Transverse colon (tissue), 4 donors: ENCODE results near the gene AARSD1. TPM values are rescaled to one million over a fixed set of nuclear protein-coding genes. Genes with fewer than 3 reads are reported as not detected.
"Not testable (repeated sequence)": the region's sequence is repeated elsewhere in the genome, so short reads cannot be mapped to it uniquely, and the experiment has no call there.

Experiments
- DNase-seq: peaks from one replicate; pipeline ENCODE4 v3.0.0-alpha.2; 2019
- H3K27ac ChIP-seq, 4 donors: fragments of 200-600 bp; sonication (generic); 2 replicates each; pipeline ENCODE4 v1.5.1; 2016 to 2018; ENCODE audit warnings: inconsistent platforms in 4 of 4
- H3K27me3 ChIP-seq: fragments of 200-600 bp; sonication (generic); 2 replicates; pipeline ENCODE4 v1.5.1; 2017; ENCODE audit warnings: inconsistent platforms
- H3K36me3 ChIP-seq, 4 donors: fragments of 200-600 bp; sonication (generic); 2 replicates each; pipeline ENCODE4 v1.5.1; 2017 to 2019; ENCODE audit warnings: inconsistent platforms in 4 of 4
- H3K4me1 ChIP-seq, 4 donors: fragments of 200-600 bp; sonication (generic); 2 replicates each; pipeline ENCODE4 v1.5.1; 2017 to 2020; ENCODE audit warnings: inconsistent platforms in 4 of 4
- H3K4me3 ChIP-seq, 4 donors: fragments of 200-600 bp; sonication (generic); 1 replicate in 1 of 4; 2 replicates in 3 of 4; pipeline versions ENCODE4 v1.5.1 to v1.6.1; 2017 to 2019; ENCODE audit warnings: inconsistent platforms in 4 of 4
- H3K9me3 ChIP-seq, 2 donors: fragments of 200-600 bp; sonication (generic); 2 replicates each; pipeline ENCODE4 v1.5.1; 2017 to 2019; ENCODE audit warnings: inconsistent platforms in 2 of 2
- EP300 ChIP-seq: sonication (generic); formaldehyde crosslinking; IDR thresholded peaks from one replicate; pipeline ENCODE4 v1.6.1; 2017; ENCODE audit warnings: antibody characterized with exemption, low read depth
- POLR2A ChIP-seq: fragments of 450-650 bp; IDR thresholded peaks from one replicate; pipeline ENCODE4 v1.6.1; 2016; ENCODE audit warnings: antibody characterized with exemption, mild to moderate bottlenecking, moderate library complexity
- POLR2AphosphoS5 ChIP-seq, 3 donors: sonication (generic); formaldehyde crosslinking; IDR thresholded peaks; one replicate each; pipeline ENCODE4 v1.6.1; 2016; ENCODE audit warnings: antibody characterized with exemption in 3 of 3
- WGBS, 2 donors: methylation state at CpG; one replicate each; pipeline ENCODE4 v1.1.5; 2018; ENCODE audit warnings: low coverage in 1 of 2; 5-methylcytosine and 5-hydroxymethylcytosine counted together
- in situ Hi-C, 4 donors: fragments of 200-750 bp; cut with MboI; loops; one replicate each; pipeline versions ENCODE4 v1.15.0 to v1.15.1; 2017; ENCODE audit warnings: low sequenced_read_pairs in 3 of 4, low pct_ligation_motif_present in 1 of 4, low pct_unique_long_range_greater_than_20kb in 1 of 4
- intact Hi-C: fragments of 100-400 bp; cut with DNase I; formaldehyde crosslinking; loops from one replicate; pipeline ENCODE4 v1.15.1; 2023; ENCODE audit warnings: low total_unique reads
- total RNA-seq, 4 donors: library from RNA; depleted of rRNA; stranded (reverse); fragments of >200 nt; gene quantifications; one replicate each; pipeline ENCODE4 v1.1.0, GENCODE V29; 2016
- TF ChIP-seq, protein P1 (sequence below), 5 experiments: fragments of 200-600 bp in 3 of 5; fragments of 450-650 bp in 2 of 5; sonication (generic) in 3 of 5; IDR thresholded peaks; 1 replicate in 2 of 5; 2 replicates in 3 of 5; pipeline ENCODE4 v1.5.1; 2016 to 2017; ENCODE audit warnings: antibody characterized with exemption in 5 of 5, inconsistent platforms in 3 of 5, mild to moderate bottlenecking in 2 of 5, moderate library complexity in 1 of 5

Gene AARSD1
- total RNA-seq, 4 donors from 2014 or later, result 2.6 to 21.9 (median 9.5) TPM

DNA sequence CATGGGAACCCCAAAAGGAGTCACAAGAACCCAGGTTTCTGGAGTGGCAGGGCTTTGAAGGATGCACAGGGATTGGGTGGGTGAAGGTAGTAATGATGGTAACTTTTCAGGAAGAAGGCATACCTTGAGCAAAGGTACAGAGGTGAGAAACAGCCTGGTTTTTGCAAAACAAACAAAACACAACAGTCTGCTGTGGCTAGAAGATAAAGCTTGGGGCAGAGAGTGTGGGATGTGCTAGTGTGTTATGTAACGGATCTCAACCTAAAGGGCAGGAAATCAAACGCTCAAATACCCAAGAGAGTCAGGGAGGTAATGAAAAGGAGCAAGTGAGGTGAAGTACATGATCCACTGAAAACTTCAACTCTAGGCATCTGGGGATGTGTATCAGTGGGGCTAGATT is 11.0 kb upstream of the AARSD1 start:
- in situ Hi-C loops, result no loop called here
- peaks cover 9 to 21% (median 16%) of the 10 kb centered on the region in 4 donors for H3K4me1 ChIP-seq
- H3K36me3 ChIP-seq, result no peaks in the 10 kb centered on the region
- no peak overlapping the region for H3K27ac ChIP-seq
- H3K4me3 ChIP-seq, result no peak overlapping the region
- TF ChIP-seq POLR2A, result no peak
- TF ChIP-seq EP300, result no peak
- TF ChIP-seq, protein P1, sequence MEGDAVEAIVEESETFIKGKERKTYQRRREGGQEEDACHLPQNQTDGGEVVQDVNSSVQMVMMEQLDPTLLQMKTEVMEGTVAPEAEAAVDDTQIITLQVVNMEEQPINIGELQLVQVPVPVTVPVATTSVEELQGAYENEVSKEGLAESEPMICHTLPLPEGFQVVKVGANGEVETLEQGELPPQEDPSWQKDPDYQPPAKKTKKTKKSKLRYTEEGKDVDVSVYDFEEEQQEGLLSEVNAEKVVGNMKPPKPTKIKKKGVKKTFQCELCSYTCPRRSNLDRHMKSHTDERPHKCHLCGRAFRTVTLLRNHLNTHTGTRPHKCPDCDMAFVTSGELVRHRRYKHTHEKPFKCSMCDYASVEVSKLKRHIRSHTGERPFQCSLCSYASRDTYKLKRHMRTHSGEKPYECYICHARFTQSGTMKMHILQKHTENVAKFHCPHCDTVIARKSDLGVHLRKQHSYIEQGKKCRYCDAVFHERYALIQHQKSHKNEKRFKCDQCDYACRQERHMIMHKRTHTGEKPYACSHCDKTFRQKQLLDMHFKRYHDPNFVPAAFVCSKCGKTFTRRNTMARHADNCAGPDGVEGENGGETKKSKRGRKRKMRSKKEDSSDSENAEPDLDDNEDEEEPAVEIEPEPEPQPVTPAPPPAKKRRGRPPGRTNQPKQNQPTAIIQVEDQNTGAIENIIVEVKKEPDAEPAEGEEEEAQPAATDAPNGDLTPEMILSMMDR (IDR thresholded peaks at IDR 0.05), result no peak
- no peak for TF ChIP-seq POLR2AphosphoS5 (IDR thresholded peaks at IDR 0.05)
- H3K27me3 ChIP-seq, result no peaks in the 10 kb centered on the region
- 47 to 83% methylated on average over 2 of the region's 2 CpGs for WGBS, 2 donors
- intact Hi-C loops, result no loop called here
- H3K9me3 ChIP-seq, result no peaks in the 10 kb centered on the region
- no peak for DNase-seq

DNA sequence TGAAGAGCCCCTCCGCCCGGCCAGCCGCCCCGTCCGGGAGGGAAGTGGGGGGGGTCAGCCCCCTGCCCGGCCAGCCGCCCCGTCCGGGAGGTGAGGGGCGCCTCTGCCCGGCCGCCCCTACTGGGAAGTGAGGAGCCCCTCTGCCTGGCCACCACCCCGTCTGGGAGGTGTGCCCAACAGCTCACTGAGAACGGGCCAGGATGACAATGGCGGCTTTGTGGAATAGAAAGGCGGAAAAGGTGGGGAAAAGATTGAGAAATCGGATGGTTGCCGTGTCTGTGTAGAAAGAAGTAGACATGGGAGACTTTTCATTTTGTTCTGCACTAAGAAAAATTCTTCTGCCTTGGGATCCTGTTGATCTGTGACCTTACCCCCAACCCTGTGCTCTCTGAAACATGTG is 9.1 kb upstream of the AARSD1 start:
- in situ Hi-C loops, H3K27ac ChIP-seq: not testable (repeated sequence)

DNA sequence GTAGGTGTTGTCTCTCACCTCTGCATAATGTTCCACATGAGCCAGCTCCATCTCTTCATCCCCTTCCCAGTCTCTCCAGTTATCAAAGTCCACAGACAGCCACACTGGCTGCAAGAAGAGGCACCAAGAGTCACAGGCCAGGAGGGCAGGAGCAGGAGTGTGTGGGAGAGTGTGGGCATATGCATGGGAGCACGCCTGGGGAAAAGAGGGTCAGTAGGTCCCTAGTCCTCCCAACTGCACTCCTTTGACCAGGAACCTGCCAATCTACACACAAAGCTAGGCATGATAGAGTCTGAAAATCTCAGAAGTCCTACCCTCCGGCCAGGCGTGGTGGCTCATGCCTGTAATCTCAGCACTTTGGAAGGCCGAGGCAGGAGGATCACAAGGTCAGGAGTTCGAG is 7.3 kb upstream of the AARSD1 start:
- intact Hi-C loops, result no loop called here
- Histone ChIP-seq H3K4me3 (no peak overlapping the region), H3K4me1 (peaks cover 0 to 6% (median under 1%) of the 10 kb centered on the region in 4 donors), H3K27ac (no peak overlapping the region), H3K27me3 (no peaks in the 10 kb centered on the region), H3K9me3 (no peaks in the 10 kb centered on the region), H3K36me3 (no peaks in the 10 kb centered on the region)
- TF ChIP-seq POLR2A, result no peak
- in situ Hi-C loops, result no loop called here
- DNase-seq, result no peak
- WGBS, 2 donors, result 85% methylated on average over 5 of the region's 5 CpGs; no CpG with 5 or more reads in 1 of the 2 donors

More for the DNA sequence above, 9.1 kb upstream of the AARSD1 start:
- H3K27me3 ChIP-seq, intact Hi-C loops, H3K9me3 ChIP-seq, H3K4me3 ChIP-seq, H3K4me1 ChIP-seq, DNase-seq, H3K36me3 ChIP-seq: not testable (repeated sequence)
- 88% methylated on average over 5 of the region's 18 CpGs; no CpG with 5 or more reads in 1 of the 2 donors for WGBS, 2 donors

DNA sequence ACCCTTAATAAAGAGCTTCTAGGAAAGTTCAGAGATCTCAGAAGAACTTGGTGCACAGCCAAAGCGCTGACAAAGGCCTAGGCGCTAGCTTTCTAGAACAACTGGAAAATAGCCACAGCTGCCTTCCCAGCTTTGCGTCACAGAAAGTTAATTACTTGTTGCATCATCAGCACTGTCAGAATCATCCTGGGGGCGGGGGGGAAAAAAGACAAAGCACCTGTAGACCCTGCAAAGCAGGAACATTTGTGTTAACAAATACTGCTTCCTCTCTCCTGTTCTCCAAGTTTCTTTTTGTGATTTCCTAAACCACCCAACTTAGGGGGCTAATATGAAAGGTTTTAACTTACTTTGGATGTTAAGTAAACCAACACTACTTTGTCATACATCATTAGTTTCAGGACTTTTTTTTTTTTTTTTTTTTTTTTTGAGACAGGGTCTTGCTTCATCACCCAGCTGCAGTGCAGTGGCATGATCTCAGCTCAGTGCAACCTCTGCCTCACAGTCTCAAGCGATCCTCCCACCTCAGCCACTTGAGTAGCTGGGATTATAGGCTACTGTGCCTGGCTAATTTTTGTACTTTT is 4.8 kb upstream of the AARSD1 start:
- in situ Hi-C loops (no loop called here), intact Hi-C loops (no loop called here)
- Histone ChIP-seq H3K4me1 (peaks cover 0 to 4% (median 0%) of the 10 kb centered on the region in 4 donors), H3K27me3 (no peaks in the 10 kb centered on the region), H3K36me3 (no peaks in the 10 kb centered on the region), H3K27ac (no peak overlapping the region), H3K9me3 (no peaks in the 10 kb centered on the region), H3K4me3 (no peak overlapping the region)
- WGBS, 2 donors, result 51 to 60% methylated on average over 2 to 5 of the region's 5 CpGs
- no peak for DNase-seq
- TF ChIP-seq EP300, result no peak
- TF ChIP-seq POLR2AphosphoS5 (IDR thresholded peaks at IDR 0.05), result no peak
- TF ChIP-seq POLR2A, result no peak
- TF ChIP-seq, protein P1 (IDR thresholded peaks at IDR 0.05), result no peak

DNA sequence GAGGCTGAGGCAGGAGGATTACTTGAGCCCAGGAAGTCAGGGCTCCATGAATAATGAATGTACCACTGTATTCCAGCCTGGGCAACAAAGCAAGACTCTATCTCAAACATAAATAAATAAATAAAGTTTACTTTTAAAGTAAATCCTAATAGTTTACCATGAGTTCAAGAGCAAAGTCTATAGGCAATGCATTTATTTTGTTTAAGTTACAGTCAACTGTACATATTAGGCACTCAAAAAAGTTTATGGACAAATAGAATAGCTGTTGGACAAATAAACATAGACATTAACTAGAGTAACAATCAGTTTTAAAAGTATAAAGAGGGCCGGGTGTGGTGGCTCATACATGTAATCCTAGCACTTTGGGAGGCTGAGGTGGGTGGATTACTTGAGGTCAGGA is 3.7 kb upstream of the AARSD1 start:
- TF ChIP-seq POLR2A, result no peak
- TF ChIP-seq, protein P1 (IDR thresholded peaks at IDR 0.05), result no peak
- TF ChIP-seq POLR2AphosphoS5 (IDR thresholded peaks at IDR 0.05), result no peak
- no peak for TF ChIP-seq EP300
- in situ Hi-C loops, result no loop called here

More for the DNA sequence above, 3.7 kb upstream of the AARSD1 start:
- Histone ChIP-seq H3K4me1 (peaks cover 3 to 15% (median 7%) of the 10 kb centered on the region in 4 donors), H3K36me3 (no peaks in the 10 kb centered on the region), H3K27ac (no peak overlapping the region), H3K9me3 (no peaks in the 10 kb centered on the region), H3K4me3 (no peak overlapping the region), H3K27me3 (no peaks in the 10 kb centered on the region)
- DNase-seq, result no peak
- WGBS, 2 donors, result 22 to 57% methylated on average over 1 of the region's 1 CpG
- intact Hi-C loops, result no loop called here
